Ectodermal cell (in vitro differentiated cells): ENCODE measurements around the gene PDE6D.

Experiments used
- H3K27ac ChIP-seq: 2 replicates; pipeline ENCODE4 v1.7.0; 2013; ENCODE audit warnings: mild to moderate bottlenecking, low read depth, low read length; ENCODE audit not compliant: insufficient read depth, poor library complexity, severe bottlenecking
- H3K27me3 ChIP-seq: 2 replicates; pipeline ENCODE4 v1.7.0; 2013; ENCODE audit warnings: mild to moderate bottlenecking, low read length; ENCODE audit not compliant: insufficient read depth, control insufficient read depth, poor library complexity, severe bottlenecking
- H3K36me3 ChIP-seq: one replicate; pipeline ENCODE4 v1.7.0; 2013; ENCODE audit warnings: low read length; ENCODE audit not compliant: control insufficient read depth, insufficient read depth
- H3K4me1 ChIP-seq: one replicate; pipeline ENCODE4 v1.7.0; 2013; ENCODE audit warnings: low read length; ENCODE audit not compliant: control insufficient read depth, insufficient read depth
- H3K4me3 ChIP-seq: 2 replicates; pipeline ENCODE4 v1.7.0; 2013; ENCODE audit warnings: low read depth, low read length, control low read depth; ENCODE audit not compliant: insufficient read depth
- H3K9me3 ChIP-seq: 2 replicates; pipeline ENCODE4 v1.7.0; 2013; ENCODE audit warnings: mild to moderate bottlenecking, low read length, moderate library complexity; ENCODE audit not compliant: control insufficient read depth
- WGBS, 2 experiments: methylation state at CpG; one replicate each; pipeline ENCODE4 v1.1.7; 2013; ENCODE audit warnings: missing lambda C conversion rate in 2 of 2; 5-methylcytosine and 5-hydroxymethylcytosine counted together

The PDE6D gene

DNA sequence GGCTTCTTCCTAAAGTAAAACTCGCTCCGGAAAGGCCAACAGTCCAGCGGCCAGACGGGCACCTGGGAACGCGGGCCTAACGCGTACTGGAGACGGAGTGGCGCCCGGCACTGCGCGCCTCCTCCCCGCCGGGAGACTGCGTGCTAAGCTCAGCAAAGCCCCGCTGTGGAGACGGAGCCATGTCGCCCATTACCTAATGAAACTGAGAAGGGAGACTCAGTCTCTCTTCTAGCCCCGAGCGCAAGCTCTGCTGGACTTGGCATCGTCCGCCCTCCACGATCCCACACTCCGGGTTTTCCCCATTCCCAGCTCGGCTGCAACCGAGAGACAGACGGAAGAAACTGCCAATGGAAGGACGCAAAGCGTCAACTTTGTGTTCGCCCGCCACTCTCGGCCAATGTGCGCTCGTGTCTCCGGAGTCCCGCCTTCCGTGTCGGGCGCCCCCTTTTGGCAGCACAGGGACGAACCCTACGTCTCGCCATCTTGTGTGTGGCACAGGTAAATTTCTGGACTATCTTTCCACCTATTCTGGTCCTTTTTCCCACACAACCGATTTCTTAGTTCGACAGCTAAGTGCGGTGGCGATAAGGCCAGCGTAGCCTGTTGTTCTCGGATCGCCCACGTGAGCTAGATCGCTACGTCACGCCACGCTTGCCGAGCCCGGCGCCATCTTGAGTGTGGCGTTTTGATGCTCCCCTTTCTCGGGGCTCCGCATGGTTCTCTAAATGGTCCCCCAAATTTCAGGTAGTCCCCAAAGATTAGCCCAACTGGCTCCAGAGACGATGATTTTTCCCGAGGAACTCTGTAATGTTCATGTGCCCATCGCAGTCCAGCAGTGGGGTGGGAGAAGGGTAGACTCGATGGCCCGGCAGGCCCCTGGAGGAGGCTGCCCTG lies 74.1 kb downstream of the PDE6D start:
- WGBS, 2 experiments: 0% methylated on average over 66 of the region's 66 CpGs
- H3K4me3 ChIP-seq: peak overlapping the region; percentile 100

DNA sequence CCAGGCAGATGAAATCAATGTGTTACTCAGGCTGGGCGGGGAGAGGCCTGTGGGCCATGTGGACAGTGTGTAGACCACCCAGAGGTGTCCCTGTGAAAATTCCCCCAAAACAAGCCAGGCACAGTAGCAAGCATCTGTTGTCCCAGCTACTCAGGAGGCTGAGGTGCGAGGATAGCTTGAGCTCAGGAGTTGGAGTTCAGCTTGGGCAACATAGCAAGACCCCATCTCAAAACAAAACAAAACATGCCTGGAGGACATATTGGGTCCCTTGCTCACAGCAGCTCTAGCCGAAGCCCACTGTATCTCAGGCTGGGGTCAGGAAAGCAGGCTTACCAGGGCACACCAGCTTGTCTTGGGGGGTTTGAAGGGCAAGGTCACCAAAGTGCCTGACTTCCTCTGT lies 77.1 kb downstream of the PDE6D start:
- 92 to 97% methylated on average over 3 of the region's 3 CpGs for WGBS, 2 experiments
- Histone ChIP-seq H3K36me3 (no peaks in the 10 kb centered on the region), H3K4me3 (no peak overlapping the region), H3K4me1 (no peaks in the 10 kb centered on the region), H3K9me3 (no peaks in the 10 kb centered on the region), H3K27me3 (no peaks in the 10 kb centered on the region), H3K27ac (no peak overlapping the region)

More for the DNA sequence above, 74.1 kb downstream of the PDE6D start:
- Histone ChIP-seq H3K27ac (peak overlapping the region; percentile 99), H3K36me3 (peaks cover 17% of the 10 kb centered on the region), H3K9me3 (no peaks in the 10 kb centered on the region), H3K4me1 (peaks cover 9% of the 10 kb centered on the region), H3K27me3 (no peaks in the 10 kb centered on the region)

DNA sequence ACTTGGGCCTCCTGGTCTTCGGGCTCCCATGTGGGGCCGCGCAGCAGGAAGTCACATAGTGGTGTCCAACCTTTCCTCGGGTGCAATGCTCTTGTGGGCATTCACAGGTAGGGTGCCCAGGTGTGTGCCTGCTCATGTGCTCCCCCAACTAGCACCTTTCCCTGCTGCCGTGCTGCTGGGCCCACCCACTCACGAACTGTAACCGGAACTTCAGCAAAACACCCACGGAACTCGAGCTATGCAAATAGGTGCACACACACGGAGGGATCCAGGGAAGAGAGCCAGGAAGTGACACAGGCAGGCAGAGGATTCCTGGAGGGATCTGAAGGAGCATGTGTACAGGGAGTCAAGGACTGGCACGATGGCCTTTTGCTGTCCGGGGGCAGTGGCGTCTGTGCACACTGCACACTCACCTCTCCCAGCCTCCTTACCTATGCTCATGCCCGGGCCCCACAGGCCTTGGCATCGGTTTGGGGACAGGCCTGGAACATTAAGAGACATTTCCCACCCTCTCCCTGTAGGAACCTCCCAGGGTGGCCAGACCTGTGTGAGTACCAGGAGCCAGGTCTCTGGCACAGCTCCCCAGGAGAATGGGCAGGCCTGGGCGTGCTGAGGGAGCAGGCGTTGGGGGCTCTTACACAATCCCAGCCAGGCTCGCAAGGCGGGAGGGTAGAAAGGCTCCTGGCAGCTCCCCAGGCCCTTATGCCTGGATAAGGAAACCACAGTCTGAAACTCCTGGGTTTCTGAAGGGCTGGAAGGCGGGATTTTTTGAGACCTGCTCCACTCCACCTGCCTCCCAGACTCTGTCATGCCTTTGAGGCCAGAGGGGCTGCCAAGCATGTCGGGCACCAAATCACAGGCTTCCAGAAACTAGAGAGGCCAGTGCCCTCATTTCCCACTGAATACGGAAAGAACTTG lies 79.4 kb downstream of the PDE6D start:
- WGBS, 2 experiments: 85 to 88% methylated on average over 22 of the region's 22 CpGs

DNA sequence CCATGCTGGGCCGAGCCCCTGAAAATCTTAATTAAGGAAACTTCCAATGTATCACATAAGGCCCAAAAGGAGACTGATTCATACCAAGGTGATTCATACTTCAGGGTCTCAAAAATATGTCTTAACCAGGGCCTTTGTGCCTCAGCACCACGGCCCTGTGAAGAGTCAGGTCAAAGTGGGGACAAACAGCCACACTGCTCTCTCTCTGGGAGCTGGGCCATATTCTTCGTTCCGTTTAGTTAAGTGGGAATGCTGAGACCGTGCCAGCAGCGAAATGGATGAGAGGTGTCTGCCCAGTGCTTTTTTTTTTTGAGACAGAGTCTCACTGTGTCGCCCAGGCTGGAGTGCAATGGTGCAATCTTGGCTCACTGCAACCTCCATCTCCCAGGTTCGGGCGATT lies 82.1 kb downstream of the PDE6D start:
- no peaks in the 10 kb centered on the region for H3K36me3 ChIP-seq
- H3K27me3 ChIP-seq: no peaks in the 10 kb centered on the region
- 91 to 94% methylated on average over 9 of the region's 9 CpGs for WGBS, 2 experiments
- no peaks in the 10 kb centered on the region for H3K4me1 ChIP-seq
- H3K27ac ChIP-seq: no peak overlapping the region
- no peak overlapping the region for H3K4me3 ChIP-seq
- H3K9me3 ChIP-seq: no peaks in the 10 kb centered on the region

More for the DNA sequence above, 79.4 kb downstream of the PDE6D start:
- H3K4me1 ChIP-seq: no peaks in the 10 kb centered on the region
- no peak overlapping the region for H3K4me3 ChIP-seq
- no peaks in the 10 kb centered on the region for H3K36me3 ChIP-seq
- H3K27me3 ChIP-seq: no peaks in the 10 kb centered on the region
- no peaks in the 10 kb centered on the region for H3K9me3 ChIP-seq
- H3K27ac ChIP-seq: no peak overlapping the region

DNA sequence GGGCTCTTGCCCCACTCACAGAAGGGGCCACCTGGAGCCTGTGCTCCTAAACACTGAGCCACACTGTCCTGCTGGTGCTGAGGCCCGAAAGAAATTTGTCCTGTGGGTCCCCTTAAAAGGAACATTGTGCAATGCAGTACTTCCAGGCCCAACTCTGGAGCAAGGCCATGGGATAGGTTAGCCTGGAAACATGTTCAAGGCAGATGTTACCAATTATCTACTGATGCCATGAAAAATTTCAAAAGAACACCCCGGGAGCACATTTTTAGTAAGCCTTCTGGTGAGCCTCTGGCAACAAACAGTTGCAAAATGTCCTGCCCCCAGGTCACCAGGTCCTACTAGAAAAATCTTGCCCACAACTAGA lies 85.1 kb downstream of the PDE6D start:
- H3K9me3 ChIP-seq: no peaks in the 10 kb centered on the region
- no peak overlapping the region for H3K4me3 ChIP-seq
- H3K27me3 ChIP-seq: no peaks in the 10 kb centered on the region
- no peak overlapping the region for H3K27ac ChIP-seq
- H3K4me1 ChIP-seq: no peaks in the 10 kb centered on the region
- 90 to 94% methylated on average over 2 of the region's 2 CpGs for WGBS, 2 experiments
- H3K36me3 ChIP-seq: no peaks in the 10 kb centered on the region

DNA sequence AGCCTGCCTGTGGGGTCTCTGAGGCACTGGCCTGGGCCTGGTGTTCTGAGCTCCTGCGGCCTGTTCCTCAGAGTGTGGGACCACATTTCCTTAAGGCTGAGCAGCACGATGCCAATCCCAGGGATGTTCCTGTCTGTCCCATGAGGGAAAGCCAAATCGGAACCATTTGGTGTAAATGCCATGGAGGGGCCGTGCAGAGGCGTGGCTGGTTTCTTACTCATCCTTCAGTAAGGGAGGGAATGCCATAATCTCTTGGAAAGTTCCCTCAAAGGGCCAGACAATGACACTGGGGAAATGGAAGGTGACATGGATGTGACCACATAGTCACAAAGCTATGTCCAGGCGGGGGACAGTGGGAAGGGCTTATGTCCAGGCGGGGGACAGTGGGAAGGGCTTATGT lies 87.1 kb downstream of the PDE6D start:
- Histone ChIP-seq H3K4me3 (no peak overlapping the region), H3K27ac (no peak overlapping the region), H3K36me3 (no peaks in the 10 kb centered on the region), H3K9me3 (no peaks in the 10 kb centered on the region), H3K4me1 (no peaks in the 10 kb centered on the region), H3K27me3 (no peaks in the 10 kb centered on the region)
- 90% methylated on average over 7 of the region's 7 CpGs for WGBS, 2 experiments

DNA sequence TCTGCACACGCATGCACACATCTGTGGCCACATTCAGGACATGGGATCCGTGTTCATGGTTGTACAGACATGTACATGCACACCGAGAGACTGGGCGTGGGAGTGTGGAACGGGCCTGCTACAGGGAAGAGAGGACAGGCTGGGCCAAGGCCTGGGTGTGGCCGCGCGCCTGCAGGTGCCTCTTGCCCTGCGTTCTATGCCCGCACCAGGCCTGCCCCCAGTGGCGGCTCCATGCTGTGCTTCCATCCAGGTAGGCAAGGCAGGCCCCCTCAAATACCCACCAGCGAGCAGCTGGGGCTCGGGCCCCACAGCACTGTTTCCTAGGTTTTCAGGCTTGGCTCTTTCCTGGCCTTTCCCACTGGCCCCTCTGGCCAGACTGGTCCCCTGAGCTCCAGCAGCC lies 88.2 kb downstream of the PDE6D start:
- Histone ChIP-seq H3K4me1 (no peaks in the 10 kb centered on the region), H3K4me3 (no peak overlapping the region), H3K36me3 (no peaks in the 10 kb centered on the region), H3K27ac (no peak overlapping the region), H3K27me3 (no peaks in the 10 kb centered on the region), H3K9me3 (no peaks in the 10 kb centered on the region)
- WGBS, 2 experiments: 92 to 95% methylated on average over 13 of the region's 13 CpGs

DNA sequence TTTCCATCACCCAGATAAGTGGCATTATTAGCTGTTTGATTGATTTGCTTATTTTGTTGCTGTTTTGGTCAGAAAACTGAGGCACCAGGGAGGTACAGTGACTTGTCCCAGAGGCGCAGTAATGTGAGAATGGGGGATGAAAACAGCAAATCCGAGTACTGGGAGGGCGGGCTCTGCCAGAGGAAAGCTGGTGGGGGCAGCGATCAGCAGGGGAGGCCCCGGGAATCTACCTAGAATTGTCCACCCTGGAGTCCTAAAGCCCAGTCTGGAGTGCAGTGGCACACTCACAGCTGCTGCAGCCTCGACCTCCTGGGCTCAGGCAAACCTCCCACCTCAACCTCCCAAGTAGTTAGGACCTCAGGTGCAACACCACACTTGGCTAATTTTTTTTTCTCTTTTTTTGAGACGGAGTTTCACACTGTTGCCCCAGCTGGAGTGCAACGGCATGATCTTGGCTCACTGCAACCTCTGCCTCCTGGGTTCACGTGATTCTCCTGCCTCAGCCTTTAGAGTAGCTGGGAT lies 89.8 kb downstream of the PDE6D start:
- H3K4me3 ChIP-seq: no peak overlapping the region
- H3K9me3 ChIP-seq: no peaks in the 10 kb centered on the region
- H3K36me3 ChIP-seq: no peaks in the 10 kb centered on the region
- no peak overlapping the region for H3K27ac ChIP-seq
- no peaks in the 10 kb centered on the region for H3K27me3 ChIP-seq
- H3K4me1 ChIP-seq: peaks cover 13% of the 10 kb centered on the region
- WGBS, 2 experiments: 59 to 60% methylated on average over 9 of the region's 9 CpGs

DNA sequence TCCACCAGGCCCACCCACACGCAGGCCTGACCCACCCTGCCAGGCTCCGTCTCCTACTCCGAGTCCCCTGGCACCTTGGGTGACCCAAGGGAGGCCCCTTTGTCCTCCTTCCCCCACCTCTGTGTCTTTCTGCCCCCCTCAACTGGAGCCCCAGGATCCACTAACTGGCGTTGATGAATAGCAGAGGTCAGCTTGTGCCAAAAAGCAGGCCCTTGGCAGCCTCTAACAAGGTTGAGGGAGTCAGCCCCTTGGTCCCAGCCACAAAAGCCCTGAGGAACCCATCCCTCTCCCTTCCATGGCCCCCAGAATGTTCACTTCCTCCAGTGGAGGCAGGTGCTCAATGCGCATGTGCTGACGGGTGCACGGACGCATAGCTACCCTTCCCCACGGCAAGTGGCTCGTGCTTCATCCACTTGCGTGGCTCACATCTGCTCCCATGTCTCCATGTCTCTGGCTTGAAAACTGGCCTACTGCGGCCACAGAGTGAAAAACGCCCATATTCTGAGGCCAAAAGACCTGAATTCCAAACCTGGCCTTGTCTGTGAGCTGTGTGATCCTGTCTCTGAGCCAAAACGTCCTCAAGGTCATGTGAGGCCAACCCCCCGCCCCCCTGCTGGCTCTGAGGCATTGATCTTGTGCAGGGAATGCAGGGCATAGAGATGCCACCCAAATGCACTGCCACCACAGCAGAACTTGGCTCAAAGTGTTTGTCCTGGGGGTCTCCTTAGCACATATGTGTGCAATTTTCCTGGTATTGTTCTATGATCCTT lies 91.8 kb downstream of the PDE6D start:
- Histone ChIP-seq H3K36me3 (no peaks in the 10 kb centered on the region), H3K9me3 (no peaks in the 10 kb centered on the region), H3K27me3 (no peaks in the 10 kb centered on the region), H3K27ac (no peak overlapping the region), H3K4me3 (no peak overlapping the region), H3K4me1 (peaks cover 19% of the 10 kb centered on the region)
- 87 to 89% methylated on average over 15 of the region's 15 CpGs for WGBS, 2 experiments
